Measurements from ENCODE around the gene TELO2. TPM values are rescaled to one million over a fixed set of nuclear protein-coding genes. Genes with fewer than 3 reads are reported as not detected.

TELO2 gene
- polyA plus RNA-seq, 2 of the 4 experiments (the other 2 are of a cell fraction), result 10.6 to 34.8 TPM

DNA sequence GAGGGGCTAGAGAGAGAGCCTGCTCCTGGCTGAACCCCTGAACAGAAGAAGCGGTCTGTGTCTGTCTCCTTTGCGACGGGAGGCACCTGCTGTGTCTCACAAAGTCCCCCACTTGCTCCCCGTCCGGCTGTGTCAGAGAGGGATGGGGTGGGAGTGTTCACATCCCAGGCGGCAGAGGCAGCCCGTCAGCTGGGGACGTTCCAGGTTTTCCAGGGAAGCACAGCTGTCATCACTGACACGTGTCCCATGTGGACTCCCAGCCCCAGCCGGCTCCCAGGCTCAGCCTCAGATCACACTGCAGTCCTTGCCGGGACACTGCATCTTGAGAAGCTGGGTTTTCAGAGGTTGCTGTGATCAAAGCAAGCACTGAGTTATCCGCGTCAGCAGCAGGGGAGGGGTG is 1.6 kb downstream of the TELO2 start:
- no peaks in the 10 kb centered on the region for H3K9me3 ChIP-seq
- peak overlapping the region; percentile 91 for H3K4me2 ChIP-seq
- ATAC-seq (no peak), FAIRE-seq (no peak), DNase-seq (ENCODE audit: low read depth in 1 of 2, low spot score in 1 of 2) (no peak)
- ChIA-PET POLR2A (interaction anchor here (1.0 kb wide), 1 partner anchor 211 kb away, joined by 3 read pairs; the partner anchor contains the start of gene MAPK8IP3), CTCF (interaction anchor here (1.1 to 1.5 kb wide), 3 partner anchors 9 to 270 kb away, joined by 3 read pairs; no protein-coding TSS in a partner anchor)
- H3K4me1 ChIP-seq, result peaks cover 15% of the 10 kb centered on the region
- H3K27ac ChIP-seq, result no peak overlapping the region; a peak in 1 of 6 replicates
- WGBS (ENCODE audit: missing lambda C conversion rate), result 95% methylated on average over 10 of the region's 13 CpGs
- TF ChIP-seq FOSB (CRISPR knock-in tag; IDR thresholded peaks at IDR 0.05) (no peak), GATA3 (IDR thresholded peaks at IDR 0.05; ENCODE audit: borderline replicate concordance) (no peak), BHLHE40 (IDR thresholded peaks at IDR 0.05; ENCODE audit: low read depth, low read length) (no peak), FOSL2 (IDR thresholded peaks at IDR 0.05) (no peak), FOSL2 (CRISPR knock-in tag; IDR thresholded peaks at IDR 0.05) (no peak), NFE2L2 (conservative IDR thresholded peaks at IDR 0.05; ENCODE audit: low read length) (no peak), HEYL (CRISPR knock-in tag; IDR thresholded peaks at IDR 0.05) (no peak), TFCP2L1 (CRISPR knock-in tag; IDR thresholded peaks at IDR 0.05) (no peak), ZFP36 (IDR thresholded peaks at IDR 0.05; ENCODE audit: borderline replicate concordance, partially characterized antibody) (no peak)
- H3K4me3 ChIP-seq, result peak overlapping the region; percentile 84; the same call in 1 of the 3 replicates

- WGBS (ENCODE audit: missing lambda C conversion rate), result 97% methylated on average over 28 of the region's 39 CpGs
- POLR2A ChIA-PET, result no interaction called here
- Histone ChIP-seq H3K27ac (no peak overlapping the region), H3K4me3 (no peak overlapping the region), H3K4me2 (no peak overlapping the region), H3K9me3 (no peaks in the 10 kb centered on the region), H3K4me1 (peaks cover 15% of the 10 kb centered on the region)
- no peak for ATAC-seq
- CTCF ChIA-PET, result interaction anchor here (1.4 to 1.5 kb wide), 2 partner anchors 9 to 269 kb away, joined by 3 read pairs; no protein-coding TSS in a partner anchor
- FAIRE-seq, result no peak
- TF ChIP-seq KDM1A (IDR thresholded peaks at IDR 0.05; ENCODE audit: low read depth) (no peak), KDM5A (IDR thresholded peaks at IDR 0.05) (no peak)
- no peak for DNase-seq (ENCODE audit: low read depth in 1 of 2, low spot score in 1 of 2)
Observed at GRCh38 chr16:1495211-1495888, 2.2 kb downstream of the TELO2 start.

- ATAC-seq (no peak), FAIRE-seq (no peak), DNase-seq (ENCODE audit: low read depth in 1 of 2, low spot score in 1 of 2) (no peak)
- 95% methylated on average over 4 of the region's 25 CpGs for WGBS (ENCODE audit: missing lambda C conversion rate)
- H3K4me3 ChIP-seq, result no peak overlapping the region
- TF ChIP-seq POLR2A (IDR thresholded peaks at IDR 0.05; ENCODE audit: low read length) (no peak), FOXS1 (CRISPR knock-in tag; IDR thresholded peaks at IDR 0.05) (no peak), TFCP2L1 (CRISPR knock-in tag; IDR thresholded peaks at IDR 0.05) (no peak), KDM5A (IDR thresholded peaks at IDR 0.05) (no peak), ESRRA (IDR thresholded peaks at IDR 0.05; ENCODE audit: borderline replicate concordance, low read length) (no peak), FOSB (CRISPR knock-in tag; IDR thresholded peaks at IDR 0.05) (no peak), HEYL (CRISPR knock-in tag; IDR thresholded peaks at IDR 0.05) (no peak), EP300 (IDR thresholded peaks at IDR 0.05) (no peak), ZSCAN20 (CRISPR knock-in tag; IDR thresholded peaks at IDR 0.05) (no peak), ZNF302 (CRISPR knock-in tag; IDR thresholded peaks at IDR 0.05) (no peak), CEBPB (IDR thresholded peaks at IDR 0.05) (no peak)
- TF ChIP-seq, protein P1, sequence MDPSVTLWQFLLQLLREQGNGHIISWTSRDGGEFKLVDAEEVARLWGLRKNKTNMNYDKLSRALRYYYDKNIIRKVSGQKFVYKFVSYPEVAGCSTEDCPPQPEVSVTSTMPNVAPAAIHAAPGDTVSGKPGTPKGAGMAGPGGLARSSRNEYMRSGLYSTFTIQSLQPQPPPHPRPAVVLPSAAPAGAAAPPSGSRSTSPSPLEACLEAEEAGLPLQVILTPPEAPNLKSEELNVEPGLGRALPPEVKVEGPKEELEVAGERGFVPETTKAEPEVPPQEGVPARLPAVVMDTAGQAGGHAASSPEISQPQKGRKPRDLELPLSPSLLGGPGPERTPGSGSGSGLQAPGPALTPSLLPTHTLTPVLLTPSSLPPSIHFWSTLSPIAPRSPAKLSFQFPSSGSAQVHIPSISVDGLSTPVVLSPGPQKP (IDR thresholded peaks at IDR 0.05; ENCODE audit: low read depth, low read length), result no peak
- POLR2A ChIA-PET, result no interaction called here
- no peak overlapping the region for H3K27ac ChIP-seq
- CTCF ChIA-PET, result interaction anchor here (1.5 kb wide), 1 partner anchor 269 kb away, joined by 3 read pairs; no protein-coding TSS in a partner anchor
- H3K4me2 ChIP-seq, result no peak overlapping the region
- H3K4me1 ChIP-seq, result peaks cover 15% of the 10 kb centered on the region
- H3K9me3 ChIP-seq, result no peaks in the 10 kb centered on the region
Observed at GRCh38 chr16:1495889-1496262, 2.7 kb downstream of the TELO2 start.

GRCh38 chr16:1496464-1496863 is 3.3 kb downstream of the TELO2 start:
- no peaks in the 10 kb centered on the region for H3K9me3 ChIP-seq
- H3K4me1 ChIP-seq, result peaks cover 15% of the 10 kb centered on the region
- ChIA-PET CTCF (no interaction called here), POLR2A (no interaction called here)
- FAIRE-seq (no peak), ATAC-seq (no peak), DNase-seq (ENCODE audit: low read depth in 1 of 2, low spot score in 1 of 2) (no peak)
- H3K4me3 ChIP-seq, result no peak overlapping the region
- no peak overlapping the region for H3K27ac ChIP-seq
- H3K4me2 ChIP-seq, result no peak overlapping the region
- 98% methylated on average over 25 of the region's 25 CpGs for WGBS (ENCODE audit: missing lambda C conversion rate)
- TF ChIP-seq HDAC2 (IDR thresholded peaks at IDR 0.05) (no peak), SMC3 (IDR thresholded peaks at IDR 0.05) (no peak), ZFP36 (IDR thresholded peaks at IDR 0.05; ENCODE audit: borderline replicate concordance, partially characterized antibody) (no peak), CBX8 (IDR thresholded peaks at IDR 0.05) (no peak), HMGXB4 (CRISPR knock-in tag; IDR thresholded peaks at IDR 0.05; ENCODE audit: borderline replicate concordance) (no peak), EHMT2 (IDR thresholded peaks at IDR 0.05; ENCODE audit: low read depth) (no peak), HES2 (IDR thresholded peaks at IDR 0.05) (no peak), KDM5A (IDR thresholded peaks at IDR 0.05) (no peak), TP53 (CRISPR knock-in tag; IDR thresholded peaks at IDR 0.05) (no peak), NPAS2 (CRISPR knock-in tag; IDR thresholded peaks at IDR 0.05; ENCODE audit: borderline replicate concordance) (no peak), RCOR1 (IDR thresholded peaks at IDR 0.05; ENCODE audit: low read depth, low read length) (no peak), BCL3 (IDR thresholded peaks at IDR 0.05) (no peak)

All from A549 (cell line).